GM18870 (cell line): ENCODE data around the gene ZNF280B.
"Not testable (repeated sequence)": the region's sequence is repeated elsewhere in the genome, so short reads cannot be mapped to it uniquely, and the experiment has no call there.

Source experiments
- ATAC-seq: cut with Tn5 transposase; IDR thresholded peaks from one replicate; pipeline ENCODE4 v1.9.1; 2021; ENCODE audit warnings: moderate library complexity; ENCODE audit not compliant: unreplicated experiment

The ZNF280B gene

GRCh38 chr22:22510833-22511232 lies 2.3 kb upstream of the ZNF280B start:
- ATAC-seq, result not testable (repeated sequence)

GRCh38 chr22:22509912-22510311 lies 1.4 kb upstream of the ZNF280B start:
- ATAC-seq, result not testable (repeated sequence)

DNA sequence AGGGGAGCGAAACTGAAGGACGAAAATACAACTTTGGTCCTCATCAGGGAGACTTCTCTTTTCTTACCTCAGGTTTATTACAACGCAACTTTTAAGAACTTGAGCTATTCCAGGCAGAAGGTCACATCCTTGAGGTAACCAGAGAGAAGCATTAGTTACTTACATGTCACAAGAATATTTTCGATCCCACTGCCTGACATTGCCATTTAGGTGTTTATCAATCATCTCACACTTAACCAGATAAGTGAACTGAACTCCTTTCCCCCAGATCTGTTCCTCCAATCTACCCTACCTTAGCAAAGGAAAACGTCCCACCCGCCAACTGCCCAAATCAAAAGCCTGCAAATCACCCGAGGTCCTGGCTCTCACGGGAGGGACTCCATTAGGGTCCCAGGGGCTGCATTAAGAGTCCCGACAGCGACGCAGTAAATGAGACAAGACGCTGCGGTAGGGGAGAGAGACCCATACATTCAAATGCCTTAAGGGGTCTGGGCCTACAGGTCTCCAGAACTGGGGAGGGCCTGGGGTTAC lies 734 bp downstream of the ZNF280B start:
- ATAC-seq, result no peak

GRCh38 chr22:22506736-22507135 lies 1.8 kb downstream of the ZNF280B start:
- no peak for ATAC-seq

DNA sequence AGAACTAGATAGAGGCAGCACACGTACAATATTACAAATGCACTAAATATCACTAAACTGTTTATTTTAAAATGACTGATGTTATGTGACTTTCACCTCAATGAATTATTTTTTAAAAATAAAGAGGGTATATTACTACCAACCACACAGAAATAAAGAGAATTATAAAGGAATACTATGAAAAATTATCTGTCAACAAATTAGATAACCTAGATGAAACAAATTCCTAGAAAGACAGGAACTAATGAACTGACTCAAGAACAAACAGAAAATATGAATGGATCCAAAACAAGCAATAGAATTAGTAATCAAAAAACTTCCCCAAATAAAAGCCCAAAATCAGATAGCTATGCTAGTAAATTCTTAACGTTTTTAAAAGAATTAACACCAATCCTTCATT lies 10.3 kb downstream of the ZNF280B start:
- no peak for ATAC-seq

GRCh38 chr22:22491589-22491988 lies 17.0 kb downstream of the ZNF280B start:
- not testable (repeated sequence) for ATAC-seq

DNA sequence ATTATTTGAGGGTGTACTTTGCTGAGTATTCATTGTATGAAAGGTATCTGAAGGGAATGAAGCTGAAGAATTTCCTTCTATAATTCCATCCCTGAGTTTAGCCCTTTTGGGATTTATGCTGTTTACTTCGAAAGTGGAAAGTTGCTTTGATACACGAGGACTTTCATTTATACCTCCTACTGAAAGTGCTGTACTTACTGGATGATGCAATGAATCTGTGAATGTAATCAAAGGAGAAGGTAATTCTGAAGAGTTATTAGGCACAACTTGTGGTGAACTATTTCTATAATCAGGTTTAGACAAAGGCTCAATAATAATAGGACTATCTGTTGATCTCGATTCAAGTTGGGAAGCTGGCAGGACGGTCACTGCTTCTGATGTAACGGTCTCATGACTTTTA lies 19.8 kb downstream of the ZNF280B start:
- no peak for ATAC-seq

DNA sequence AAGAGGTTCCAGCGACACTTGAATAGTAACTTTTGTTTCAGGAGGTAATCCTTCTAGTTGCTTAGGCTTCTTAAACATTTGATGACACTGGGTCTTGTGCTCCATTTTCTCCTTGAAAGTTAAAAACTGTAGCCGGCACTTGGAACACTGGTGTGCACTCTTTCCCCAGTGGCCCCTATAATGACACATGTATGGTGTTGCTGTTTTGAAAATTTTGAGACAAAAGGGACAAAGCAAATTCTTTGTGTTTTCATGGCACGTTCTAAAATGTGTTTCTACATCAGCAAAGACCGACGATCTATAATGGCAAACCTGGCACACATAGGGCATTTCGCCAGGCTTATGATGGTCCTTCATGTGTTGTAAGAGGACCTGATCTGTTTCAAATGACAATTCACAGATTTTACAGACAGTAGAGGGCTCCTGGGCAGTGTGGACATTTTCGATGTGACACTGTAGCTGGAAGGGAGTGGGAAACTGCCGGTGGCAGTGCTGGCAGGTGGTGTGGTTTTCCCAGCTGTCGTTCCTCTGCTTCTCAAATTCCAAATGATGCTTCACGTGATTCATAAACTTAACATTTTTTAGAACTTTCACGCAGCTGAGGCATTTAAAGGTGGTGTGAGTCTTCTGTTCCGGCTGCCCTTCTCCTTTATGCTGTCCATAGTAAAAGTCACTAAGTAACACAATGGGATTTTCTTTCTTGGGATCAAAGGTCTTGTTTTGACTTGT lies 20.5 kb downstream of the ZNF280B start:
- no peak for ATAC-seq

- ATAC-seq, result no peak
Measured at GRCh38 chr22:22487059-22487458, 21.5 kb downstream of the ZNF280B start.

- no peak for ATAC-seq
Measured at GRCh38 chr22:22486132-22486899, 22.2 kb downstream of the ZNF280B start.

- no peak for ATAC-seq
Measured at GRCh38 chr22:22485524-22485923, 23.0 kb downstream of the ZNF280B start.

DNA sequence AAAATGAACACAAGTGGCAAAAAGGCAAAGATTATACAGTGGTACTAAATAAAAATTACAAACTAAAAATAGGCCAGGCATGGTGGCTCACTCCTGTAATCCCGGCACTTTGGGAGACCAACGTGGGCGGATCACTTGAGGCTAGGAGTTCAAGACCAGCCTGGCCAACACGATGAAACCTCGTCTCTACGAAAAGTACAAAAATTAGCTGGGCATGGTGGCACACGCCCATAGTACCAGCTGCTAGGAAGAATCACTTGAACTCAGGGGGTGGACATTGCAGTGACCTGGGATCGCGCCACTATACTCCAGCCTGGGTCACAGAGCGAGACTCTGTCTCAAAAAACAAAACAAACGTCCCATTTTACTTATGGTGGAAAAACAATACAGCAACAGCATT lies 24.5 kb downstream of the ZNF280B start:
- no peak for ATAC-seq

GRCh38 chr22:22480940-22481339 lies 27.6 kb downstream of the ZNF280B start:
- no peak for ATAC-seq

DNA sequence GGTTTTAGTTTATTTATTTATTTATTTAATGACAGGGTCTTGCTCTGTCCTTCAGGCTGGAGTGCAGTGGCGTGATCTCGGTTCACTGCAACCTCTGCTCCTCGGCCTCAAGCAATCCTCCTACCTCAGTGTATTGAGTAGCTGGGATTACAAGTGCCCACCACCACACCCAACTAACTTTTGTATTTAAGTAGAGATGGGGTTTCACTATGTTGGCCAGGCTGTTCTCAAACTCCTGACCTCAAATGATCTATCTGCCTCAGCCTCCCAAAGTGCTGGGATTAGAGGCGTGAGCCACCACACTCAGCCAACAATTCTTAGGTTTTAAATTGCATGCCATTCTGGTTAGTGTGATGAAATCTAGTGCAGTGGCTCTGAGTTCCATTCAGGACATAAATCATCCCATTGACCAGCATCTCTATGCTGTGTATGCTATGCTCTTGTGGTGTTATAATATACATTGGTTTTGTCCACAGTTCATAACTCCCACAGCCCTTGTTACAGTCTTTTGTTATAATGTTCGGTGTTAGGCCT lies 28.5 kb downstream of the ZNF280B start:
- no peak for ATAC-seq

GRCh38 chr22:22479116-22479515 lies 29.4 kb downstream of the ZNF280B start:
- ATAC-seq, result no peak

DNA sequence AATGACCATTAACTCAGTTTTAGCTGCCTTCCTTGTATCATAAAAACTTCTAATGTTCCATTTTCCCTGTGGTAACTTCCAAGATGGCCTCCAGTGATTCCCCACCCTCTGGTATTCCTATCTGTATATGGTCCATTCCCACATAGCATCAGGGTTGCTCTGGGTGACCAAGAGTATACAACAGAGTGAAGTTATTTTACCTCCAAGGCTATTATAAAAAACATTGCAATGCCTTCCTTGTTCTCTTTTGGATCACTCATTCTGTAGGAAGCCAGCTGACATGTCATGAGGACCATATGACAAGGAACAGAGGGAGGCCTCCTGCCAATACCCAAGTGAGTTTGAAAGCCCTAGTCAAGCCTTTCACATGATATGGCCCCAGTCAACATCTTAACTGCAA lies 30.1 kb downstream of the ZNF280B start:
- ATAC-seq, result no peak

DNA sequence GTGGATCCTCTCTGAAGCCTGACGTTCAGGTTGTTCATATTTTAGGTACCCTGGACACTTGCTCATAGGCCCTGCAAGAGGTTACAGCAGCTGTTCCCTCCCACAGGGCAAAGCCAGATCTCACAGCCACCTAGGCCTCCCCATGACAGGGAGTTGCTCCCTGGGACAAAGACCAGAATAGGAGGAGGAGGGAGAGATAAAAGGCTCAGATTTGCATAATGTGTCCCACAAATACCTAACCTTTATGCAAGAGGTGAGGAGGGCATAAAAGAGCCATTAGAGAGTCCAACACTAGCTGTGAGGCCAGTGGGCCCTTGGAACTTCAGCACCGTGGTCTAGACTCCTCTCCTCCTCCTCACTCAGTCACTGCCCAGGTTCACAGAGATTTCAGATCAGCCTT lies 33.8 kb downstream of the ZNF280B start:
- ATAC-seq, result no peak

DNA sequence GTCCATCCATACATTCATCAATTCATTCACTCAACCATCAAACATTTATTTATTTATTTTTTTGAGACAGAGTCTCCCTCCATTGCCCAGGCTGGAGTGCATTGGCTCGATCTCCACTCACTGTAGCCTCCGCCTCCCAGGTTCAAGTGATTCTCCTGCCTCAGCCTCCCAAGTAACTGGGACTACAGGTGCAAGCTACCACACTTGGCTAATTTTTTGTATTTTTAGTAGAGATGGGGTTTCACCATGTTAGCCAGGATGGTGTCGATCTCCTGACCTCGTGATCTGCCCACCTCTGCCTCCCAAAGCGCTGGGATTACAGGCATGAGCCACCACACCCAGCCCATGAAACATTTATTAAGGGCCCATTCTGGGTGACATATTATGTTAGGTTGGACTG lies 37.4 kb downstream of the ZNF280B start:
- not testable (repeated sequence) for ATAC-seq

DNA sequence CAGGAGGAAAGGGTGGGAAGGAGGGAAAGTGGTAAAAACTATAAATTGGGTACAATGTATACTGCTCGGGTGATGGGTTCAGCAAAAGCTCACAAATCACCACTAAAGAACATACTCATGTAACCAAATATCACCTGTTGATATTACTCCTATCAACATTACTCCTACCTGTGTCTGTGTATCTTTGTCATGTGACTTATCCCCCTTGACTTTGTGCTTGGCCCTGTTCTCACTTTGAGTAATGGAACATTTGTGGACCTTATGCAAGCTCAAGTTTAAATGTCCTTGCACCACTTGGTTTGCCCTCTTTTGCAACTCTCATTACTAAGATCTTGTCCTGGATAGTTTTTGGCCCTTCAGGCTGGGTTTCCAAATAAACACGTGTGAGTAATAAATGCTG lies 39.0 kb downstream of the ZNF280B start:
- no peak for ATAC-seq

DNA sequence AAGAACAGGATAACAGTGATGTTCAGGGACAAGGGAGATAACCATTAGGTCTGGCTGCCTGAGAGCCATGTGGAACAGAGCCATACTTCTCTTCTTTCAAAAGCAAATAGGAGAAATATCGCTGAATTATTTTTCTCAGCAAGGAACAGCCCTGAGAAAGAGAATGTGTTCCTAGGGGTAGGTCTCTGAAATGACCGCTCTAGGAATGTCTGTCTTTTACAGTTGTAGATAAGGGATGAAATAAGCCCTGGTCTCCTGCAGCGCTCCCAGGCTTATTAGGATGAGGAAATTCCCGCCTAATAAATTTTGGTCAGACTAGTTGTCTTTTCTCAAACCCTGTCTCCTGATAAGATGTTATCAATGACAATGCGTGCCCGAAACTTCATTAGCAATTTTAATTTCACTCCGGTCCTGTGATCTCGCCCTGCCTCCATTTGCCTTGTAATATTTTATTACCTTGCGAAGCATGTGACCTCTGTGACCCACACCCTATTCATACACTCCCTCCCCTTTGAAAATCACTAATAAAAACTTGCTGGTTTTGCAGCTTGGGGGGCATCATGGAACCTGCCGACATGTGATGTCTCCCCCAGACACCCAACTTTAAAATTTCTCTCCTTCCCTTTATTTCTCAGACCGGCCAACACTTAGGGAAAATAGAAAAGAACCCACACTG lies 39.6 kb downstream of the ZNF280B start:
- not testable (repeated sequence) for ATAC-seq

DNA sequence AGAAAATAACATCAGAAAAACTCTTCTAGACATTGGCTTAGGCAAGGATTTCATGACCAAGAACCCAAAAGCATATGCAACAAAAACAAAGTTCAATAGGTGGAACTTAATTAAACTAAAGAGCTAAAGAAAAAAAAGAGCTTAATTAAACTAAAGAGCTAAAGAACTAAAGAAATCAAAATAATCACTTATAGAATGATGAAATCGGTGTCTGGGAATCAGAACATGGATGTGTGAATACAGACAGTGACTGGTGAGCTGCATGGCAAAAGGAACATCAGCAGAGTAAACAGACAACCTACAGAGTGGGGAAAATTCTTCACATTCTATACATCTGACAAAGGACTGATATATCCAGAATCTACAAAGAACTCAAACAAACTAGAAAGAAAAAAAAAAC lies 41.4 kb downstream of the ZNF280B start:
- ATAC-seq, result no peak
